Lower leg skin (tissue), 3 donors: ENCODE data around the gene ARHGEF39.
"Not testable (repeated sequence)": the region's sequence is repeated elsewhere in the genome, so short reads cannot be mapped to it uniquely, and the experiment has no call there.

Experiments
- POLR2A ChIP-seq, 2 donors: fragments of 450-650 bp; IDR thresholded peaks; one replicate each; pipeline ENCODE4 v1.6.1; 2016 to 2017; ENCODE audit warnings: antibody characterized with exemption in 2 of 2, mild to moderate bottlenecking in 1 of 2, moderate library complexity in 1 of 2
- TF ChIP-seq, protein P1 (sequence below), 3 donors: fragments of 450-650 bp; IDR thresholded peaks; one replicate each; pipeline ENCODE4 v1.5.1; 2016; ENCODE audit warnings: antibody characterized with exemption in 3 of 3, mild to moderate bottlenecking in 3 of 3, moderate library complexity in 2 of 3

DNA sequence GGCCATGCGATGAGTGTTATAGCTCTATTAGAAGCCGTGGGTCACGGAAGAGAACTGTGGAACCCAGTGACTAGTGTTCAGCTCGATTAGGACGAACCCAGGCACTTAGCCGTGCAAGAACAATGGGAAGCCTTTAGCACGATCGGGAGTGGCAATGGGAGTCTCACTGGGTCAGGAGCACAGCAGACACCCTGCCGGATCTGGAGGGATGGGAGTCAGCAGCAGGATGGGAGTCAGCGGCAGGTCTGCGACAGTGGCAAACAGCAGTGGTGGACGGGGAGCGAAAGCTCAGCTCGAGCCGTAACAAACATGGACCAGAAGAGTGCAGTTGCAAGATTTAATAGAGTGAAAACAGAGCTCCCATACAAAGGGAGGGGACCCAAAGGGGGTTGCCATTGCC lies 24.6 kb downstream of the ARHGEF39 start:
- TF ChIP-seq, protein P1, sequence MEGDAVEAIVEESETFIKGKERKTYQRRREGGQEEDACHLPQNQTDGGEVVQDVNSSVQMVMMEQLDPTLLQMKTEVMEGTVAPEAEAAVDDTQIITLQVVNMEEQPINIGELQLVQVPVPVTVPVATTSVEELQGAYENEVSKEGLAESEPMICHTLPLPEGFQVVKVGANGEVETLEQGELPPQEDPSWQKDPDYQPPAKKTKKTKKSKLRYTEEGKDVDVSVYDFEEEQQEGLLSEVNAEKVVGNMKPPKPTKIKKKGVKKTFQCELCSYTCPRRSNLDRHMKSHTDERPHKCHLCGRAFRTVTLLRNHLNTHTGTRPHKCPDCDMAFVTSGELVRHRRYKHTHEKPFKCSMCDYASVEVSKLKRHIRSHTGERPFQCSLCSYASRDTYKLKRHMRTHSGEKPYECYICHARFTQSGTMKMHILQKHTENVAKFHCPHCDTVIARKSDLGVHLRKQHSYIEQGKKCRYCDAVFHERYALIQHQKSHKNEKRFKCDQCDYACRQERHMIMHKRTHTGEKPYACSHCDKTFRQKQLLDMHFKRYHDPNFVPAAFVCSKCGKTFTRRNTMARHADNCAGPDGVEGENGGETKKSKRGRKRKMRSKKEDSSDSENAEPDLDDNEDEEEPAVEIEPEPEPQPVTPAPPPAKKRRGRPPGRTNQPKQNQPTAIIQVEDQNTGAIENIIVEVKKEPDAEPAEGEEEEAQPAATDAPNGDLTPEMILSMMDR (IDR thresholded peaks at IDR 0.05) = not testable (repeated sequence)
- TF ChIP-seq POLR2A (IDR thresholded peaks at IDR 0.05) = not testable (repeated sequence)
